Measurements from ENCODE around the gene CCDC187. TPM values are rescaled to one million over a fixed set of nuclear protein-coding genes. Genes with fewer than 3 reads are reported as not detected.

The CCDC187 gene
- total RNA-seq, 1 experiment from 2014 or later = 0.04 TPM

GRCh38 chr9:136253246-136254130 lies 50.4 kb downstream of the CCDC187 start (continued):
- no peak for TF ChIP-seq ZNF281 (CRISPR knock-in tag; IDR thresholded peaks at IDR 0.05)

- TF ChIP-seq ZNF416 (CRISPR knock-in tag; IDR thresholded peaks at IDR 0.05) = no peak
- TF ChIP-seq ZNF425 (CRISPR knock-in tag; conservative IDR thresholded peaks at IDR 0.05) = no peak
- TF ChIP-seq USF1 (CRISPR knock-in tag; IDR thresholded peaks at IDR 0.05) = no peak
- TF ChIP-seq MLX (CRISPR knock-in tag; IDR thresholded peaks at IDR 0.05) = no peak
- POLR2A ChIA-PET = interaction anchor here (0.7 kb wide), 1 partner anchor 15 kb away, joined by 3 read pairs; no protein-coding TSS in a partner anchor
- ATAC-seq (no peak), DNase-seq (ENCODE audit: low spot score) (no peak)
- Mint-ChIP-seq H3K27me3 (ENCODE audit: low read depth) (no peaks in the 10 kb centered on the region), H3K9me3 (no peaks in the 10 kb centered on the region), H3K27ac (no peak overlapping the region; the same call in 1 of the 2 replicates), H3K4me1 (peaks cover 3% of the 10 kb centered on the region; the same call in 1 of the 2 replicates), H3K36me3 (no peaks in the 10 kb centered on the region), H3K4me3 (no peak overlapping the region)
- CTCF ChIA-PET = interaction anchor here (1.1 kb wide), 1 partner anchor 109 kb away, joined by 3 read pairs; no protein-coding TSS in a partner anchor
Measured at GRCh38 chr9:136252846-136253245, 51.0 kb downstream of the CCDC187 start.

- no peaks in the 10 kb centered on the region for H3K36me3 Mint-ChIP-seq
- peaks cover 8% of the 10 kb centered on the region for H3K4me1 Mint-ChIP-seq
- no peak overlapping the region for H3K27ac Mint-ChIP-seq
- DNase-seq (ENCODE audit: low spot score) (no peak), ATAC-seq (no peak)
- TF ChIP-seq MXD4 (CRISPR knock-in tag; IDR thresholded peaks at IDR 0.05; ENCODE audit: borderline replicate concordance) (no peak), PRRX2 (CRISPR knock-in tag; IDR thresholded peaks at IDR 0.05) (no peak), ELF4 (CRISPR knock-in tag; IDR thresholded peaks at IDR 0.05; ENCODE audit: low read depth) (no peak), CTCF (IDR thresholded peaks at IDR 0.05) (no peak), TEAD1 (CRISPR knock-in tag; IDR thresholded peaks at IDR 0.05) (no peak), ERG (CRISPR knock-in tag; IDR thresholded peaks at IDR 0.05) (no peak), CDX4 (CRISPR knock-in tag; IDR thresholded peaks at IDR 0.05; ENCODE audit: borderline replicate concordance) (no peak), E2F4 (CRISPR knock-in tag; IDR thresholded peaks at IDR 0.05; ENCODE audit: borderline replicate concordance, low read depth) (no peak), ZNF232 (CRISPR knock-in tag; IDR thresholded peaks at IDR 0.05) (no peak), AR (CRISPR knock-in tag; IDR thresholded peaks at IDR 0.05) (no peak)
- POLR2A ChIA-PET = no interaction called here
- no peak overlapping the region for H3K4me3 Mint-ChIP-seq
- H3K9me3 Mint-ChIP-seq = no peaks in the 10 kb centered on the region
- no peaks in the 10 kb centered on the region for H3K27me3 Mint-ChIP-seq (ENCODE audit: low read depth)
- CTCF ChIA-PET = no interaction called here
Measured at GRCh38 chr9:136252281-136252680, 51.6 kb downstream of the CCDC187 start.
